Fibroblast of lung (primary cell): ENCODE data around the gene TLNRD1. TPM values are rescaled to one million over a fixed set of nuclear protein-coding genes. Genes with fewer than 3 reads are reported as not detected.

ENCODE experiments used
- DNase-seq, 2 donors: peaks; one replicate each; pipeline versions ENCODE4 v3.0.0 to v3.0.0-alpha.2; 2010; ENCODE audit warnings: low read depth in 2 of 2
- H2AFZ ChIP-seq: 2 replicates; pipeline ENCODE4 v1.5.1; 2012; ENCODE audit warnings: low read length, control low read depth, inconsistent platforms
- H3K27ac ChIP-seq: 2 replicates; pipeline ENCODE4 v1.5.1; 2011; ENCODE audit warnings: low read length, control low read depth; ENCODE audit not compliant: insufficient read depth
- H3K27me3 ChIP-seq: 2 replicates; pipeline ENCODE4 v1.5.1; 2011; ENCODE audit warnings: mild to moderate bottlenecking, low read length; ENCODE audit not compliant: control insufficient read depth, insufficient read depth
- H3K36me3 ChIP-seq: 2 replicates; pipeline ENCODE4 v1.5.1; 2011; ENCODE audit warnings: low read length; ENCODE audit not compliant: control insufficient read depth, insufficient read depth
- H3K4me1 ChIP-seq: 2 replicates; pipeline ENCODE4 v1.5.1; 2011; ENCODE audit warnings: low read length; ENCODE audit not compliant: control insufficient read depth, insufficient read depth; ENCODE audit errors: extremely low read depth
- H3K4me2 ChIP-seq: 2 replicates; pipeline ENCODE4 v1.5.1; 2011; ENCODE audit warnings: low read length, control low read depth; ENCODE audit not compliant: insufficient read depth; ENCODE audit errors: extremely low read depth
- H3K4me3 ChIP-seq, 4 experiments: fragments of 200-600 bp in 1 of 4; sonication (generic) in 1 of 4; replicated peaks in 1 of 4; 2 replicates each; pipeline ENCODE4 v1.5.1; 2011 to 2016; ENCODE audit warnings: low read length in 4 of 4, low read depth in 3 of 4, mild to moderate bottlenecking in 3 of 4, control low read depth in 2 of 4, inconsistent platforms in 1 of 4, mixed read lengths in 1 of 4; ENCODE audit not compliant: insufficient read depth in 1 of 4; ENCODE audit errors: control extremely low read depth in 1 of 4
- H3K79me2 ChIP-seq: 2 replicates; pipeline ENCODE4 v1.5.1; 2012; ENCODE audit warnings: mild to moderate bottlenecking, low read length, inconsistent platforms; ENCODE audit not compliant: control insufficient read depth, insufficient read depth
- H3K9ac ChIP-seq: 2 replicates; pipeline ENCODE4 v1.5.1; 2011; ENCODE audit warnings: mild to moderate bottlenecking, low read length, control low read depth; ENCODE audit not compliant: insufficient read depth
- H3K9me3 ChIP-seq: 2 replicates; pipeline ENCODE4 v1.5.1; 2012; ENCODE audit warnings: low read depth, low read length; ENCODE audit not compliant: control insufficient read depth, insufficient read depth
- H4K20me1 ChIP-seq: 2 replicates; pipeline ENCODE4 v1.5.1; 2011; ENCODE audit warnings: low read length; ENCODE audit not compliant: control insufficient read depth, insufficient read depth; ENCODE audit errors: extremely low read depth
- CTCF ChIP-seq, 2 donors: IDR thresholded peaks in 1 of 2; conservative IDR thresholded peaks in 1 of 2; 1 replicate in 1 of 2; 2 replicates in 1 of 2; pipeline ENCODE4 v1.5.1; 2011 to 2012; ENCODE audit warnings: low read length in 2 of 2, control low read depth in 1 of 2, inconsistent platforms in 1 of 2, low read depth in 1 of 2, mild to moderate bottlenecking in 1 of 2
- EZH2 ChIP-seq: IDR thresholded peaks from 2 replicates; pipeline ENCODE4 v1.5.1; 2012; ENCODE audit warnings: low read length, control low read depth, mild to moderate bottlenecking; ENCODE audit errors: missing control alignments
- polyA plus RNA-seq, 2 donors: library from polyadenylated mRNA; depleted of rRNA in 1 of 2; stranded (reverse) in 1 of 2; unstranded in 1 of 2; fragments of >200 nt; gene quantifications; 2 replicates each; pipeline ENCODE4 v1.2.1, GENCODE V29; 2011 to 2012; ENCODE audit warnings: missing spikeins in 1 of 2
- total RNA-seq: library from RNA; depleted of rRNA; stranded (reverse); fragments of >200 nt; gene quantifications from 2 replicates; pipeline ENCODE4 v1.2.1, GENCODE V29; 2014

Gene TLNRD1
- total and polyA plus RNA-seq, 2 donors (not counting 1 experiment from before 2014, with no cell fraction given): 3.3 to 4.3 TPM

DNA sequence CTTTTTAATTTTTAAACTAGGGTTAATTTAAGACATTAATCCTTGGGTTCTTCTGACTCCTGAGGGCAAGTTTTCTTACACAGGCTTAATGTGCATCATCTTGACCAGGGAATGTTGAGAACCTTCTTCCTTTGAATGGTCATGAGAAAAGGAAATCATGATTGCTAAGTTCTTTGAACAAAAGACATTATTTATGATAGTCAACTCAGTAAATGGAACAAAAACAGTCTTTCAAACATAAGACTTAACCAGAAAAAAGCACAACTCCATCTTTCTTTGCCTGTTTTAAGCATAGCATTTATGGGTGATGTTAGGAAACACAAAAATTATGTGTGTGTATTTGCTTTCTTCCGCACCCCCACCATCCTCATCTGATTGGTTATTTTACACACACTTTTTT is 5.4 kb downstream of the TLNRD1 start:
- Histone ChIP-seq H3K27me3 (no peaks in the 10 kb centered on the region), H3K4me1 (peaks cover 7% of the 10 kb centered on the region), H4K20me1 (no peaks in the 10 kb centered on the region), H3K79me2 (peaks cover 41% of the 10 kb centered on the region), H3K4me3 (no peak overlapping the region), H2AFZ (no peak overlapping the region), H3K9ac (no peak overlapping the region), H3K9me3 (no peaks in the 10 kb centered on the region), H3K27ac (no peak overlapping the region), H3K36me3 (peaks cover 7% of the 10 kb centered on the region), H3K4me2 (no peak overlapping the region)
- TF ChIP-seq CTCF (conservative IDR thresholded peaks at IDR 0.05 in 1 of 2, IDR thresholded peaks at IDR 0.05 in 1 of 2; ENCODE audit: low read depth in 1 of 2, low read length in 2 of 2) (no peak), EZH2 (no peak)
- DNase-seq: no peak

DNA sequence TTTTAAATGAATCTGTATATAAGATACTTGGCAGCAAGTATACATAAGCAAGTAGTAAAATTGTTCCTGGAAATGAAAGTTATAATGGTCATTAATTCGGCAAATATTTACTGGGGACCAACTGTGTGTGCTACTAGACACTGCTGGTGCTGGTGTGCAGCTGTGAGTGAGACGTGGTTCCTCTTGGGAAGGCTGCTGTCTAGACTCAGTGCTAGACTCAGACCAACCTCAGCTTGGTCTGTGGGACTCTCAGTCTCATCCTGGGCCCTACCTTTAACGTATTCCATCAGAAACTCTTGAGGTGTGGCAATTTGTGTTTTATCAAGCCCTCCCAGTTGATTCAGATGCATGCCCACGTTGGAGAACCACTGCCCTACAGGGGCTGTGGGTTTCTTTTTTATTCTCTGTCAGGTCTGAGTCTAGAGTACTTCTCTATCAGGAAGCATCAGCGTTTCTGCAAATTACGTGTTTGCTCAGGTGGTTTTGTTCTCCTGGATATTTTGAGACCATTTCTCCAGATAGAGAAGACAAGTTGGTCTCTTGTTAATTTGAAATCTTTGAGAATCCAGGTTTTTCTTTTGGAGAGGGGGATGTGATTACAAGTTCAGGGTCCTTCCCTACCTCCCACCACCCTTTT is 6.8 kb downstream of the TLNRD1 start:
- peaks cover 33% of the 10 kb centered on the region for H3K79me2 ChIP-seq

GRCh38 chr15:81008312-81008711 is 7.6 kb downstream of the TLNRD1 start:
- H4K20me1 ChIP-seq: no peaks in the 10 kb centered on the region
- no peaks in the 10 kb centered on the region for H3K9me3 ChIP-seq
- H3K9ac ChIP-seq: no peak overlapping the region
- H3K27me3 ChIP-seq: no peaks in the 10 kb centered on the region
- peaks cover 25% of the 10 kb centered on the region for H3K79me2 ChIP-seq
- no peaks in the 10 kb centered on the region for H3K4me1 ChIP-seq
- no peak overlapping the region for H3K4me2 ChIP-seq
- DNase-seq: no peak
- H3K4me3 ChIP-seq: no peak overlapping the region
- H2AFZ ChIP-seq: no peak overlapping the region
- H3K27ac ChIP-seq: no peak overlapping the region
- no peak for TF ChIP-seq CTCF (conservative IDR thresholded peaks at IDR 0.05 in 1 of 2, IDR thresholded peaks at IDR 0.05 in 1 of 2; ENCODE audit: low read depth in 1 of 2, low read length in 2 of 2)
- no peak for TF ChIP-seq EZH2
- H3K36me3 ChIP-seq: peaks cover 1% of the 10 kb centered on the region

More for the DNA sequence above, 6.8 kb downstream of the TLNRD1 start:
- no peaks in the 10 kb centered on the region for H4K20me1 ChIP-seq
- no peak for TF ChIP-seq EZH2
- no peak for TF ChIP-seq CTCF (conservative IDR thresholded peaks at IDR 0.05 in 1 of 2, IDR thresholded peaks at IDR 0.05 in 1 of 2; ENCODE audit: low read depth in 1 of 2, low read length in 2 of 2)
- DNase-seq: no peak
- no peak overlapping the region for H3K9ac ChIP-seq
- no peaks in the 10 kb centered on the region for H3K27me3 ChIP-seq
- peaks cover 5% of the 10 kb centered on the region for H3K4me1 ChIP-seq
- peaks cover 7% of the 10 kb centered on the region for H3K36me3 ChIP-seq
- no peak overlapping the region for H3K4me2 ChIP-seq
- H3K27ac ChIP-seq: no peak overlapping the region
- H2AFZ ChIP-seq: no peak overlapping the region
- no peak overlapping the region for H3K4me3 ChIP-seq
- no peaks in the 10 kb centered on the region for H3K9me3 ChIP-seq
